Common myeloid progenitor, CD34-positive (primary cell): ENCODE measurements around the gene DNPEP.

Experiments used
- CTCF ChIA-PET: fragments of 350-600 bp; sonication (Branson Sonifier 250); formaldehyde crosslinking; loops from one replicate; lab custom pipeline; 2021; ENCODE audit warnings: antibody characterized with exemption; lab: Charles Lee
- POLR2A ChIA-PET: fragments of 350-600 bp; sonication (Branson Sonifier 250); formaldehyde crosslinking; loops from one replicate; lab custom pipeline; 2021; ENCODE audit warnings: antibody characterized with exemption; lab: Charles Lee
- DNase-seq, 3 donors: peaks; one replicate each; pipeline versions ENCODE4 v3.0.0 to v3.0.0-alpha.2; 2013
- H3K27ac ChIP-seq, 2 experiments: 1 replicate in 1 of 2; 2 replicates in 1 of 2; pipeline ENCODE4 v1.7.0; 2013; ENCODE audit warnings: inconsistent platforms in 2 of 2, low read length in 2 of 2, mild to moderate bottlenecking in 2 of 2, low read depth in 1 of 2, moderate library complexity in 1 of 2; ENCODE audit not compliant: severe bottlenecking in 2 of 2, insufficient read depth in 1 of 2, poor library complexity in 1 of 2
- H3K27me3 ChIP-seq, 5 experiments: replicated peaks in 2 of 5; 1 replicate in 3 of 5; 2 replicates in 2 of 5; pipeline versions ENCODE4 v1.6.1 to v1.7.0; 2013; ENCODE audit warnings: low read length in 4 of 5, mild to moderate bottlenecking in 2 of 5, moderate library complexity in 2 of 5, inconsistent platforms in 1 of 5; ENCODE audit not compliant: insufficient read depth in 5 of 5, control insufficient read depth in 4 of 5
- H3K36me3 ChIP-seq, 4 experiments: 1 replicate in 2 of 4; 2 replicates in 2 of 4; pipeline versions ENCODE4 v1.6.1 to v1.7.0; 2013; ENCODE audit warnings: low read length in 3 of 4, control low read depth in 1 of 4, mild to moderate bottlenecking in 1 of 4; ENCODE audit not compliant: control insufficient read depth in 4 of 4, insufficient read depth in 4 of 4
- H3K4me1 ChIP-seq, 4 experiments: 1 replicate in 3 of 4; 2 replicates in 1 of 4; pipeline versions ENCODE4 v1.6.1 to v1.7.1; 2013; ENCODE audit warnings: low read length in 3 of 4, mild to moderate bottlenecking in 3 of 4, control low read depth in 1 of 4, inconsistent platforms in 1 of 4, moderate library complexity in 1 of 4; ENCODE audit not compliant: control insufficient read depth in 4 of 4, insufficient read depth in 4 of 4; ENCODE audit errors: control extremely low read depth in 1 of 4
- H3K4me3 ChIP-seq, 7 experiments: 1 replicate in 4 of 7; 2 replicates in 3 of 7; pipeline versions ENCODE4 v1.5.1 to v1.7.0; 2013; ENCODE audit warnings: mild to moderate bottlenecking in 7 of 7, low read length in 6 of 7, moderate library complexity in 6 of 7, inconsistent platforms in 2 of 7, low read depth in 2 of 7, control low read depth in 1 of 7; ENCODE audit not compliant: insufficient read depth in 4 of 7, control insufficient read depth in 1 of 7; ENCODE audit errors: extremely low read depth in 1 of 7
- H3K9me3 ChIP-seq, 5 experiments: 1 replicate in 4 of 5; 2 replicates in 1 of 5; pipeline versions ENCODE4 v1.6.1 to v1.7.1; 2013; ENCODE audit warnings: low read length in 4 of 5, mild to moderate bottlenecking in 2 of 5, inconsistent platforms in 1 of 5, low read depth in 1 of 5, moderate library complexity in 1 of 5; ENCODE audit not compliant: control insufficient read depth in 4 of 5, insufficient read depth in 2 of 5; ENCODE audit errors: control extremely low read depth in 1 of 5
- WGBS: methylation state at CpG from one replicate; pipeline ENCODE4 v1.1.5; 2013; ENCODE audit not compliant: insufficient coverage; 5-methylcytosine and 5-hydroxymethylcytosine counted together

Gene DNPEP

GRCh38 chr2:219352448-219353023 is 35.2 kb downstream of the DNPEP start:
- Histone ChIP-seq H3K27me3 (peaks cover 3 to 59% (median 17%) of the 10 kb centered on the region in 5 experiments), H3K36me3 (no peaks in the 10 kb centered on the region), H3K4me1 (peaks cover 0 to 4% (median under 1%) of the 10 kb centered on the region in 4 experiments), H3K27ac (no peak overlapping the region), H3K9me3 (no peaks in the 10 kb centered on the region), H3K4me3 (no peak overlapping the region)
- DNase-seq: peak; percentile 62 to 82 (median 76)
- ChIA-PET POLR2A (no interaction called here), CTCF (interaction anchor here (0.6 to 2.7 kb wide), 14 partner anchors 8 to 180 kb away, joined by 3 to 8 read pairs (median 4); partner anchors contain the start of gene DNPEP)
- WGBS: 0% methylated on average over 3 of the region's 5 CpGs

- POLR2A ChIA-PET: no interaction called here
- 93% methylated on average over 3 of the region's 4 CpGs for WGBS
Observed at GRCh38 chr2:219350710-219351221, 36.9 kb downstream of the DNPEP start.

GRCh38 chr2:219350215-219350614 is 37.5 kb downstream of the DNPEP start:
- ChIA-PET CTCF (interaction anchor here (1.1 to 1.5 kb wide), 2 partner anchors 13 to 26 kb away, joined by 4 read pairs; no protein-coding TSS in a partner anchor), POLR2A (no interaction called here)
- H3K27me3 ChIP-seq: peaks cover 0 to 55% (median 19%) of the 10 kb centered on the region in 5 experiments
- H3K27ac ChIP-seq: no peak overlapping the region
- 89% methylated on average over 3 of the region's 3 CpGs for WGBS
- no peaks in the 10 kb centered on the region for H3K9me3 ChIP-seq
- no peaks in the 10 kb centered on the region for H3K4me1 ChIP-seq
- no peak for DNase-seq
- no peaks in the 10 kb centered on the region for H3K36me3 ChIP-seq
- H3K4me3 ChIP-seq: no peak overlapping the region

More at GRCh38 chr2:219350710-219351221, 36.9 kb downstream of the DNPEP start:
- Histone ChIP-seq H3K4me3 (no peak overlapping the region), H3K36me3 (no peaks in the 10 kb centered on the region), H3K4me1 (no peaks in the 10 kb centered on the region), H3K27ac (no peak overlapping the region), H3K9me3 (no peaks in the 10 kb centered on the region), H3K27me3 (peaks cover 0 to 51% (median 17%) of the 10 kb centered on the region in 5 experiments)
- CTCF ChIA-PET: interaction anchor here (0.8 to 1.7 kb wide), 5 partner anchors 14 to 89 kb away, joined by 3 to 7 read pairs (median 4); no protein-coding TSS in a partner anchor
- peak in 1 of 3 donors; percentile 19 for DNase-seq

- CTCF ChIA-PET: interaction anchor here (0.6 to 1.2 kb wide), 6 partner anchors 8 to 391 kb away, joined by 3 to 5 read pairs (median 3); no protein-coding TSS in a partner anchor
- Histone ChIP-seq H3K4me1 (no peaks in the 10 kb centered on the region), H3K9me3 (no peaks in the 10 kb centered on the region), H3K27ac (no peak overlapping the region), H3K36me3 (no peaks in the 10 kb centered on the region), H3K27me3 (peaks cover 0 to 44% (median 9%) of the 10 kb centered on the region in 5 experiments), H3K4me3 (no peak overlapping the region)
- WGBS: 80% methylated on average over 3 of the region's 6 CpGs
- POLR2A ChIA-PET: no interaction called here
- DNase-seq: peak in 2 of 3 donors; percentile 60 to 69
Observed at GRCh38 chr2:219344751-219345430, 42.8 kb downstream of the DNPEP start.

GRCh38 chr2:219335373-219335786 is 52.3 kb downstream of the DNPEP start:
- POLR2A ChIA-PET: no interaction called here
- CTCF ChIA-PET: interaction anchor here (1.0 to 1.7 kb wide), 8 partner anchors 9 to 58 kb away, joined by 3 to 6 read pairs (median 3); no protein-coding TSS in a partner anchor
- Histone ChIP-seq H3K36me3 (no peaks in the 10 kb centered on the region), H3K9me3 (peaks cover 4 to 17% (median 6%) of the 10 kb centered on the region in 5 experiments), H3K27me3 (peaks cover 5 to 58% (median 19%) of the 10 kb centered on the region in 5 experiments), H3K4me3 (no peak overlapping the region), H3K4me1 (no peaks in the 10 kb centered on the region), H3K27ac (no peak overlapping the region)
- DNase-seq: no peak
- WGBS: 61% methylated on average over 5 of the region's 5 CpGs

GRCh38 chr2:219334076-219334475 is 53.6 kb downstream of the DNPEP start:
- Histone ChIP-seq H3K4me1 (no peaks in the 10 kb centered on the region), H3K36me3 (no peaks in the 10 kb centered on the region), H3K9me3 (peaks cover 4 to 17% (median 6%) of the 10 kb centered on the region in 5 experiments), H3K27me3 (peaks cover 12 to 67% (median 20%) of the 10 kb centered on the region in 5 experiments), H3K4me3 (no peak overlapping the region), H3K27ac (no peak overlapping the region)
- CTCF ChIA-PET: interaction anchor here (1.0 to 1.5 kb wide), 3 partner anchors 30 to 41 kb away, joined by 3 to 6 read pairs (median 4); no protein-coding TSS in a partner anchor
- no peak for DNase-seq
- POLR2A ChIA-PET: no interaction called here
- no CpG with 5 or more reads among the region's 2 CpGs for WGBS
